ENCODE data around the gene YWHAG.

DNA sequence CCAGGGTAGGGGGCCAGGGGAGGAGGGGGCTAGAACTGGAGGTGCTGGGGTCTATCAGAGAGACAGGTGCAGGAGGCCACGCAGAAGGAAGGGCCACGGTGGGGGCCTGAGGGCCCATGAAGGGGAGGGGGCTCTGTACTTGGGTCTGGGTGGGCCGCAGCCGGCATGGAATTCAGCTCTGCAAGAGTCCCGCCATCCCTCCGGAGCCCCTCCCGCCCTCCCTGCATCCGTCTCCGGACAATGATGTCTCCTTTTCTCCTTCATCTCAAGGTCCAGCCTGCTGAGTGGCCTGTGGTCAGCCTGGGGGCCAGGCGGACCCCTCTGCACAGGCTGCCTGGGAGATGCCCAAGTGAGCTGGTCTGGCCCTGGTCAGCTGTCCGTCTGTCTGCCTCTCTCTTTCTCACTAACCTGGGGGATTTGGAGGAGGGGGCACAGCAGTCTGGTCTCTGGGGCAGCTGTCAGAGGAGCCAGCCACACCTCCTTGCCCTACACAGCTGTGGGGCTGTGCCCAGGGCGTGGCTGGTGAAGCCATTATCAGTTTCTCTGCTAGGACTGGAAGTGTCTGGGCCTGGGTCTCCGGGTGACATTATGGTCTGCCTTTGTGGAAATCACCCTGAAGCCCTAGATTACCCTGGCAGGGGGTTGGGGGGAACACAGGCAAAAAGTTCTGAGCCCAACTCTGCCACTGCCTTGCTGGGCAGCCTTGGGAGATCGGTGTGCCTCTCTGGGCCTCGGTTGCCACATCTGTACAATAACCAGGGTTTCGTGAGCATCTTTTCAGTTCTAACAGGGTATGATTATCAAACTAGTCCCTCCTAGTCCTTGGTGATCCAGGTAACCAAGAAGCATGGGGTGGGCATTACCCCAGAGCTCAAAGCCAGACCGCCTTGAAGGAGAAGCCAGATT, 75.3 kb downstream of the YWHAG start:
- TF ChIP-seq HMGXB4 (CRISPR knock-in tag; IDR thresholded peaks at IDR 0.05) = no peak
- no peak for TF ChIP-seq NFE2L1 (CRISPR knock-in tag; IDR thresholded peaks at IDR 0.05)
- TF ChIP-seq TEAD4 (CRISPR knock-in tag; IDR thresholded peaks at IDR 0.05) = no peak
- no peak for TF ChIP-seq GABPB1 (CRISPR knock-in tag; IDR thresholded peaks at IDR 0.05)
- no peak for TF ChIP-seq CTCF (IDR thresholded peaks at IDR 0.05)
- TF ChIP-seq EMX1 (CRISPR knock-in tag; IDR thresholded peaks at IDR 0.05) = no peak
- TF ChIP-seq E2F1 (CRISPR knock-in tag; IDR thresholded peaks at IDR 0.05) = no peak
